ENCODE measurements around the gene KRT12.

Gene KRT12

GRCh38 chr17:40812639-40813038 is 54.4 kb downstream of the KRT12 start:
- no peak for DNase-seq
